CD4-positive, alpha-beta T cell treated with Interleukin-10 for 1 hour (primary cell): ENCODE data around the gene EDC3.
"Not testable (repeated sequence)": the region's sequence is repeated elsewhere in the genome, so short reads cannot be mapped to it uniquely, and the experiment has no call there.

Experiments
- DNase-seq: peaks from one replicate; pipeline ENCODE4 v3.0.0-alpha.2; 2020

EDC3 gene

DNA sequence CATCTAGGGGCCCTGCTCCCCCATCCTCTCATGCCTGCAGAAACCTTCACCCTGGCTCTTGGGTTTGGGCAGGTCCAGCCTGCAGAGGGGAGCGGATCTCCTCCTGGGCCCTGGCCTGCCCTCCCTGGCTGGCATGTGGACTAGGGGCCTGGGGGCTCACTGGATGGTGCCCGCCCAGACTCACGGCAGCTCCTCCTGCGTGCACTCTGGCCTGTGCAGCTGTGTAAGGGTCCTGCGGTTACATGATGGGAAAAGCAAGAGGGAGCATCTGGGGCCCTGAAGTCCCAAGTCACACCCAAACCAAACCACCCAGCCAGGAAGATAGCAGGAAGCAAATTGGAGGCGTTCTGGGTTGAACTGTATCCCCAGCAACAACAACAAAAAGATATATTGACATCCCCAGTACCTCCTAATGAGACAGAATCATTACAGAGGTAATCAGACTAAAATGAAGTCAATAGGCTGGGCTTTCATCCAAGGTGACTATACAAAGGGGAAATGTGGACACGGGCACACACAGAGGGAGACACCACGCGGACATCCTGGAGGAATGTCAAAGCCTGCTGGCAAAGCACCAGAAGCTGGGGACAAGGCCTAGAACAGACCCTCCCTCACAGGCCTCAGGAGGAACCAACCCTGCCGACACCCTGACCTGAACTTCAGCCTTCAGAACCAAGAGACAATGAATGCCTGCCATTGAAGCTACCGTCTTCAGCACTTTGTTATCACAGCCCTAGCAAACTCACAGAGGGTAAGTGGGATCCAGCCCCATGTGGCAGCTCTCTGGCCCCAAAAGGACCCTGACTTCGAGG, 90.6 kb downstream of the EDC3 start:
- no peak for DNase-seq

DNA sequence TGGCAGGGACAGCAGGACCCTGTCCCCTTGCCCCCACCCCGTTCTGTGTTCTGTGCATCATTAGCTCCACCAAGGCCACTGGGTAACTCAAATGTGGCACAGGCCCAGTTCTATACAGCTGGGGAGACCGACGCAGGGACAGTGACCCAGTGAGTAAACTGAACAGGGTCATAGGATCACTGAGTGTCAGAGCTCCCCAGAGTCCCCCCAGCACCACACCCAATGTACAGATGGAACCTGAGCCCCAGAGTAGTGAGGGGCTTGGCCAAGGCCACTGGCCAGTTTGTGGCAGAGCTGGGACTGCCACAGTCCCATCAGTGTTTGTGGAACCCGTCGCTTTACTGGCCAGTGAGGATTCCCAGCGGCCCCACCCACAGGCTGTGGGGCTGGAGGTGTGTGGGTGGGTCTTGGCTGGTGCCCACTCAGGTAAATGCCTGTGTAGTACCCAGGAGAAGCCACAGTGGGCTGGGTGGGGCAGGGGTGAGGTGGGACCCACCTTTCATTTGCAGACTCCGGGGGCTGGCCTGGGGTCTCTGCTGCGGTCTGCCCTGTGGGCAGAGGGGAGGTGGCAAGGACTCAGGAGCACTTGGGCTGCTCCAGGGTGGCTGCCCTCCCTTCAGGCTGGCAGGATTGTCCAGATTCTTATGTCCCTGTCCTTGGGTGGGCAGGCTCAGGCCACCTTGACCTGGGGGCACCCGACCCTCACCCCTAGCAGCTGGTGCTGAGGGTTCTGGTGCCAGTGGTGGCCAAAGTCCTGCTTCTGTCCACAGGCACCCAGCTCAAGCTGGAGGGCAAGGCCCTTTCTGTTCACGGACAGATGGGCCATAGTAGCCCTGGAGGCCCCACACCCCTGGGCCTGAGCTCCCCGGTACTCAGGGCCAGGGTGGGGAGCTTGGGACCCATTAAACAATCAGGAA, 91.8 kb downstream of the EDC3 start:
- no peak for DNase-seq

DNA sequence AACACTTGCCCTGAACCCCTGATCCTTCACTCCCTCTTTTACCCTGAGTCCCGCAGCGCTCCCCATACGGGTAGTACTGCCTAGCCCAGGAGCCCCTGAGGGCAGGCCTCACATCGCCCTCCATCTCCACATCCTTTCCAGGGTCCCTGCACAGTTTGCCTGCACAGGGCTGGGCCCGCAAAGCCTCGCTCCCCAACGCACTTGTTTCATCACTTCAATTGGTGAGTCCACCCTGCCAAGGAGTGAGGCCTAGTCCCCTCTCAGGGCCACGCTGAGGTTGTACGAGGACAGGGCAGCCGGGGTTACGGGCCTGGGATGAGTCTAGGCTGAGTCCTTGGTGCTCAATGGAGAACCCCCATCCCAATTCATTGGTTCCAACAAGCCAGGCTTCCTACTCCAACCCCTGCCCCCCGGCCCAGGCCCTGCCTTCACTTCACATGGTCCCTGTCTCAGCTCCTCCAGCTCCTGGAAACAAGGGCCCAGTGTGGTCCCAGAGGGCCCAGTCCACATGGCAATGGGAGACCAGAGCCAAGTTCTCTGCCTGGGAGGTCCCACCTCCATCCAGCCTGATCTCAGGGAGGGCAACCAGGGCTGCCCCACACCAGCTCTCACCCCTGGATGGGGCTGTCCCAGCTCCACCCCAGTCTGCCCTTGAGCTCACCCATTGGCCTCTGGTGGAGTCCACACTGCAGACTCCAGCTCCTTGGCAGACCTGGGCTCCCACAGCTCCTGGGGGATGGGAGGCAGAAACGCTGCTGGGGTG, 92.6 kb downstream of the EDC3 start:
- no peak for DNase-seq

DNA sequence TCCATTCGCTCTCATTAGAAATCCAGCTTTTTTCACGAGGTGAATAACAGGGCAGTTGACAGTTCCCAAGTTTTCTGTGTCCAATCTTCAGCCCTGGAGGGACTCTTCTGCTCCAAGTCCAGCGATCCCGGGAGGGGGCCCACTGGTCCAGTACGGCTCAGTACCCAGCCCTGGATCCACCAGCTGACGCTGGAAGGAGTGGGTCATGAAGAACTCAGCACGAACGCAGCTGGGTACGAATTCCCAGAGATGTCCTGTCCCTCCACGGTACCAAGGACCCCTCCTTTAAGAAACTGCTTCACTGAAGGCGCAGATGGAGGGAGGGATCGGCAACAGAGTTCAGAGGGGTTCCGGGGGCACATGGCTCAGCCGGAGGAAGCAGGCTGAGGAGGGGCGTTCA, 96.7 kb downstream of the EDC3 start:
- DNase-seq: no peak

DNA sequence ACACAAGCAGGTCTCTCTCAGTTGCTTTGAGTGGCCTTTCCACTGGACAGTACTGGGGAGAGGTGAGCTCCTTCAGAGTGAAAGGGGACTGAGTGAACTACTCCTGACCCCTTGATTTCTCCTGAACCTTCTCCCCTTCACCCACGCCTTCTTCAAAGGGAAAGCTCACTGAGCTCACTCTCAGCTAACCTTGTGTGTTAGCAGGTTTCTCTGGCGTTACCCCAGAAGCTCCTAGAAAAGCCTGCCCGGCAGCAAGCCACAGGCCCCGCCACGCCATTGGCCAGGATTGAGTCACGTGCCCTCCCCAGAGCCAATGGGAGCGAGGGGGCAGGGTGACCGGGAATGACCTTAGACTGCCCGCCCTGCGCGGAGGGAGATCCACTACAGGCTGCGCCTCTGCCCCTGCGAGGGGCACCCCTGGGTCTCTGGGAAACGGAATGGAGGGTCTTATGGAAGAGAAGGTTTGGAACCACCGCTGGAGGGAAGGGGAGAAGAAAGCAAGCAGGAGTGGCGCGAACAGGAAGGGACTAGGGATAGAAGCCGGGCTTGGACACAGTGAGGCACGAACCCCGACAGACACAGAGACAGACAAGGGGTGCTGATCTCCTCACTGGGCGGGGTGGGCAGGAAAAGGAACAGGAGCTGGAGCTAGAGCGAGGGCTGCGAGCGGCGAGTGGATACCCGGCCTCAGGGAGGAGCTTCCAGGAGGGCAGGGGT, 97.5 kb downstream of the EDC3 start:
- DNase-seq: peak; percentile 91

DNA sequence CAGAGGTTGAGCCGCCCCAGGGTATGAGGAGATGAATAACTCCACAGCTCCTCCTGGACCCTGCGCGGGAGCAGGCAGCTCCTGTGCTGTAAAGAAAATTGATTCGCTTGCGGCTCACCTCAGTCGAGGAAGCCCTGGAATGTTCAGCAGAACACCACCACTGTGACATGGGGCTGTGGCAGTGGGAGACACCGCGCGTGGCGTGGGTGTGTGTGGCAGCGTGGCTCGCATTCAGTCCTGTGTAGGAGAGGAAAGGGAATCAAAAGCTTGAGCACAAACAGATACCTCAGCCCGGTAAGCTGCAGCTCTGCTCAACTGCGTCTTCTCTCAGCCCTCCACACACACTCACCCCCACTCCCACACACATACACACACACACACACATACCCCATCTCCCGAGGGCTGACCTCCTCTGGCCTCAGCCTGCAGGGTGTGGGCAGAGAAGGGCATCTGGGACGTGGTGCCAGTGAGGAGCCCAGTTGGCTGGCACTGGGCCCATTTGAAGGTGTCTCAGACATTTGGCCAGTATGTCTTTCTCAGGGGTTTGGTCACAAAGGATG, 98.6 kb downstream of the EDC3 start:
- not testable (repeated sequence) for DNase-seq

DNA sequence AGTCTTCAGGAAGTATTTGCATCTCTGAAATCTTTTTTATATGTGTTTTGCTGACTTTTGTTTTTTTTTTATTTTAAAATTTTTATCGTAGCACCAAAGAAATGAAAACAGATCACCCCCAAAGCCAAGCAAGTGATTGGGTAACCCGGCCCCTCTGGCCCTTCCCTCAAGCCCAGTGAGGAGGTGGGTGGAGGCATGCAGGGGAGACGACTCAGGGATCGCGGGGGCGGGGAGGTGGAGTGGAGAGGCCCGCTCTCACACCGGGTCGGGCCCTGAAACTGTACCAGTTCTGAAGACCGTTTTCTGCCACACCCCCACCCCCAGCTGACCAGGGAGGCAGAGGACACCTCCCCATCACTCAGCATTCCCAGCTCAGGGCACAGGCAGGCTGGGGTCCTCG, 99.1 kb downstream of the EDC3 start:
- DNase-seq: not testable (repeated sequence)

DNA sequence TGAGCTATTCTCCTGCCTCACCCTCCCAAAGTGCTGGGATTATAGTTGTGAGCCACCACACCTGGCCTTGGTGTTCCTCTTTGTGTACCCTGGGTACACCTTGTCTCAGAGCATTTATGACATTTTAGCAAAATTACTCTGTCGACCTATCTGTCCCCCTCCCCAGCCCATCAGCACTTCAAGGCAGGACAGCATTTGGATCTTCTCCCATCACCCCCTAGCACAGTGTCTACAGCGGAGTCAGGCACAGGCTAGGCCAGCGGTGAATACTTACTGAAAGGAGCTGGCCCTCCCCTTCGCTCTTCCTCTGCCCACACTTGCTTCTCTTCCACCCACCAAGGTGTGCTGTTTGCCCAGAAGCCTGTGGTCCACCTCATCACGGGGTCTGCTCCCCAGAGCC, 100.6 kb downstream of the EDC3 start:
- DNase-seq: no peak

DNA sequence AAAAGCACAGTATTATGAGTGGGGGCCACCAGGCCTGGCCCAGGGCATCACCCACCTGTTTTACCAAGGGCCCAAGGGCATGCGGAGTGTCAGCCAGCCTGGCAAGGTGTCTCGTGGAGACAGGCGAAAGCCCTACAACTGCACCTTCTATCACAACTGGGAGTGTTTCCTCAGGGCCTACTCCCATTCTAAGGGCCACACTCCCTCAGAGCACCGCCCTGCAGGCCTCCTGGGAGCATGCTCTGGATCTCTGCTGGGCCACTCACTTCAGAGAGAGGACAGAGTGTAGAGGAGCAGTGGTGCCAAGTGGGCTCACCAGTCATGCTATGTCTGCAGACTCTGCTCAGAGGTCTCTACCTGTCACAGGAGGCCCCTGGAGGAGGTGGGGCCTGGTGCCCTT, 101.4 kb downstream of the EDC3 start:
- DNase-seq: no peak

DNA sequence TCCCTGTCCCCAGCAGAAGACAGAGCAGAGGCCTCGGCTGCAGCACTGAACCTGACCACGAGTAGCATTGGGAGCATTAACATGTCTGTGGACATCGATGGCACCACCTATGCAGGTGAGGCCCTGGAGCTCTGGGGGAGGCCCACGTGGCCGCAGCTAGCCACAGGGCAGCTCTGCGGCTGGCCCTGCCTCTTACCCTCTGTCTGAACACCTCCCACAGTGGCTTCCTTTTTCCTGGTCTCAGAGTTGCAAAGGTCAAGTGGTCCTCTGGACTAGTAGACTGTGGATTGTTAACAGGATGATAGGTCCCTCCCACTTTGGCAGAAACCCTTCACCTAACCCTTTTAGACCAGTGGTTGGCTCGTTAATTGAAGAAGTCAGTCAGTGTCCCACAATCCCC, 102.7 kb downstream of the EDC3 start:
- no peak for DNase-seq

DNA sequence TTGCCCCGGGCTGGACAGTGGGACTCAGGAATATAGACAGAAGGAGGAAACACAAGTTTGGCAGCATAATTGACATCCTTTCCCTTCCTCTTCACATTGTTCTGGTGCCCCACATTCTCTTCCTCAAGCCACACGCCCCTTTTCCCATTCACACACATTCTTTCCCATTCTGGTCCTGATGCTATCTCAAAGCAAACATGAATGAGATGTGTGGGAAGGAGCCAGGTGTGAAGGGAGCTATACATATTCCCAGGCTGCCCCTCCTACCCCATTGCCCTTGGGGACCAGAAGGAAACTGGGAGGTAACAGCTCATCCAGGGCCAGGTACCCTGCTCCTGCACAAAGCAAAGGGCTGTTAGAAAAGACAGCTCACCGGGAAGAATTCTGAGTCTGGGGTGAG, 103.6 kb downstream of the EDC3 start:
- no peak for DNase-seq

DNA sequence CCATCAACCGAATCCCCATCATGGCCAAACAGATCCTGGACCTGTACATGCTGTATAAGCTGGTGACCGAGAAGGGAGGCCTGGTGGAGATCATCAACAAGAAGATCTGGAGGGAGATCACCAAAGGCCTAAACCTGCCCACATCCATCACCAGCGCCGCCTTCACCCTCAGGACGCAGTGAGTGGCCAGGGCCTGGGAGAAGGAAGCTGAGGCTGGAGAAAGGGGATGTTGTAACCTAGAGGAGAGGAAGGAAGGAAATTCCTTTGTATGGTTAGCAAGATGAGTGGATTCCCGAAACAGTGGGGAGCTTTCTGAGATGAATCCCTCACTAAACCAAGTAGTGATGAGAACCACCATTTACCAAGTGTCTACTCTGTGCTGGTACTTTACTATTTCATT, 106.0 kb downstream of the EDC3 start:
- DNase-seq: no peak

DNA sequence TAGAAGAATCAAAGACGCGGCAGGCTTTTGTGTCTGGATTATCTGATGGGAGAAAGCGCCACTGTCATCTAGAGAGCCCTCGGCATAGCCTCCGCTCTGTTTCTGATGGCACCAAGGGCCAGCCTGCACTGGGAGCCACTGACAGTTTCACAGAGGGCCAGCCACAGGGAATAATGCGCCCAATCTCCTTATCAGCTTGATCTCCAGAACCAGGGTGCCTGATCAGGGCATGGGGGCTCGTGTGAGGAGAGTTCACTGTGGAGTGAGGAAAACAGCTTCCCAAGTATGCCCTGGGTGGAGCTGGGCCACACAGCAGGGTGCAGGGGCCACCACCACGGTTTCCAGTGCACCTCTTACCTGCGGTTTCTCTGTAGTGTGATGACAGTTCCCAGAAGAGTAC, 110.0 kb downstream of the EDC3 start:
- DNase-seq: no peak

DNA sequence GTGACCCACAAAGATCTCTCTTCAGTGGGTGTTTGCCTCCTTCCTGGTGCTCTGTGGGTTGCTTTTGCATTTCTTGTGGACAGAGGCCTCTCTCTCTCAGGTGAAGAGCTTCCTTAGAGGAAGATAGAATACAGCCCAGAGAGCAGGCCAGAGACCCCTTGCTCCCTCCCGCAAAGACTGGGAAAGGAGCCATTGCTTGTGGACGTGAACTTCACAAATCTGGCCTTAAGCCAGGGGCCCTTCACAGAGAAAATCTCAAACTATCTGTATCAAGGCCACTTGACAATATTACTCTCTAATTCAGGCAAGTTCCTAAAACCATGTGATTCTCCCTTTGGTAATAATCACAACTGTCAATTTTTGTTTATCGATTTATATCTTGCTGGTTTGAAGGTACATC, 110.6 kb downstream of the EDC3 start:
- DNase-seq: no peak

DNA sequence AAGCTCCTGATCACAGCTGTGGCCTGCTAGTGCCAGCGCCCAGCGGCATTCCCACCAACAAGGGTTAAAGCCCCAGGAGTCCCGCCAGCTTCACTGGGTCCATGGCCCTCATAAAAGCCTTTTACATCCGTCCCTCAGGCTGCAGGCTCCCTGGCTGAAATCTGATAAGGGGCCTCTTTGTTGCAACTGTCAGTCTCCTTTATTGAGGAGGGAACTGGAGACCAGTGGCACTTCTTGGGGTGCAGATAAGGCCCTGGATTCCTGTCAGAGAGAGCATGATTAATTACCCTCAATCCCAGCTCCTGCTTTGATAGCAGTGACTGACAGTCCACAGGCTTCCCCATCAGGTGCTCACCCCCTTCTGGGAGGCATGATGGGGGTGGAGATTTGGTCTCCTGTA, 111.0 kb downstream of the EDC3 start:
- no peak for DNase-seq

DNA sequence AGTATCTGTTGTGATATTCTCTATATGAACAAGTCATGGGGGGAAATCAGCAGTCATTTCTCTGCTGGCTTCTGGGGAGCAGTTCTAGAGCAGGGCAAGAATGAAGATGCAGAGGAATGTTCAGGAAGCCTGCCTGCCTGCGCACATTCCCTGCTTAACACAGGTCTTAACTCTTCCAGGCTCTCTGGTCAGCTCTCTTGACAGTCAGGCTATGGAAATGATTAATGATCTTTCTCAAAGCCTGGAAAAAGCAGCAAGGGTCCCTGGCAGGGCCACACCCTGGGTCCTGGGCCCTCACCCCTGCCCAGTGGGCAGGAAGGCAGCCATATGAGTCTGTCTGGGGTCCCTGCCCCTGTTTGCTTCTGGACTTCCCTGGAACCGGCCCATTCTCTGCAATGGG, 111.6 kb downstream of the EDC3 start:
- no peak for DNase-seq
